Nephron (organoid): Measurements from ENCODE around the gene FAM110A.

Experiments
- H3K27ac Mint-ChIP-seq, 3 experiments: 2 replicates each; pipeline ENCODE4 v1.8.0; 2020; ENCODE audit warnings: mixed read lengths in 3 of 3, mild to moderate bottlenecking in 2 of 3, moderate library complexity in 1 of 3
- H3K27me3 Mint-ChIP-seq: 2 replicates; pipeline ENCODE4 v1.8.0; 2021; ENCODE audit warnings: low read depth, mild to moderate bottlenecking, moderate library complexity, mixed read lengths
- H3K36me3 Mint-ChIP-seq: 2 replicates; pipeline ENCODE4 v1.8.0; 2020; ENCODE audit warnings: low read depth, mixed read lengths
- H3K4me1 Mint-ChIP-seq: 2 replicates; pipeline ENCODE4 v1.8.0; 2020; ENCODE audit warnings: mixed read lengths
- H3K4me3 Mint-ChIP-seq, 3 experiments: 2 replicates each; pipeline ENCODE4 v1.8.0; 2020; ENCODE audit warnings: mild to moderate bottlenecking in 3 of 3, mixed read lengths in 3 of 3, moderate library complexity in 2 of 3
- H3K9me3 Mint-ChIP-seq: 2 replicates; pipeline ENCODE4 v1.8.0; 2020; ENCODE audit warnings: mixed read lengths
- TF ChIP-seq, protein P1 (sequence below), 3 experiments: fragments of 200-600 bp; sonication (generic); IDR thresholded peaks; one replicate each; pipeline ENCODE4 v1.5.0; 2021; ENCODE audit warnings: antibody characterized with exemption in 3 of 3; ENCODE audit not compliant: unreplicated experiment in 3 of 3

FAM110A gene

GRCh38 chr20:875115-875514, 41.6 kb downstream of the FAM110A start:
- TF ChIP-seq, protein P1, sequence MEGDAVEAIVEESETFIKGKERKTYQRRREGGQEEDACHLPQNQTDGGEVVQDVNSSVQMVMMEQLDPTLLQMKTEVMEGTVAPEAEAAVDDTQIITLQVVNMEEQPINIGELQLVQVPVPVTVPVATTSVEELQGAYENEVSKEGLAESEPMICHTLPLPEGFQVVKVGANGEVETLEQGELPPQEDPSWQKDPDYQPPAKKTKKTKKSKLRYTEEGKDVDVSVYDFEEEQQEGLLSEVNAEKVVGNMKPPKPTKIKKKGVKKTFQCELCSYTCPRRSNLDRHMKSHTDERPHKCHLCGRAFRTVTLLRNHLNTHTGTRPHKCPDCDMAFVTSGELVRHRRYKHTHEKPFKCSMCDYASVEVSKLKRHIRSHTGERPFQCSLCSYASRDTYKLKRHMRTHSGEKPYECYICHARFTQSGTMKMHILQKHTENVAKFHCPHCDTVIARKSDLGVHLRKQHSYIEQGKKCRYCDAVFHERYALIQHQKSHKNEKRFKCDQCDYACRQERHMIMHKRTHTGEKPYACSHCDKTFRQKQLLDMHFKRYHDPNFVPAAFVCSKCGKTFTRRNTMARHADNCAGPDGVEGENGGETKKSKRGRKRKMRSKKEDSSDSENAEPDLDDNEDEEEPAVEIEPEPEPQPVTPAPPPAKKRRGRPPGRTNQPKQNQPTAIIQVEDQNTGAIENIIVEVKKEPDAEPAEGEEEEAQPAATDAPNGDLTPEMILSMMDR (IDR thresholded peaks at IDR 0.05; ENCODE audit: unreplicated experiment in 3 of 3), result no peak
- Mint-ChIP-seq H3K36me3 (no peaks in the 10 kb centered on the region), H3K4me3 (no peak overlapping the region), H3K9me3 (no peaks in the 10 kb centered on the region), H3K4me1 (no peaks in the 10 kb centered on the region), H3K27ac (no peak overlapping the region), H3K27me3 (peaks cover 21% of the 10 kb centered on the region)

GRCh38 chr20:877814-878213, 44.3 kb downstream of the FAM110A start:
- Mint-ChIP-seq H3K9me3 (no peaks in the 10 kb centered on the region), H3K36me3 (no peaks in the 10 kb centered on the region), H3K4me3 (no peak overlapping the region), H3K4me1 (no peaks in the 10 kb centered on the region), H3K27me3 (peaks cover 30% of the 10 kb centered on the region), H3K27ac (no peak overlapping the region)
- TF ChIP-seq, protein P1 (IDR thresholded peaks at IDR 0.05; ENCODE audit: unreplicated experiment in 3 of 3), result no peak

- no peaks in the 10 kb centered on the region for H3K36me3 Mint-ChIP-seq
Measured at GRCh38 chr20:878511-879307, 45.2 kb downstream of the FAM110A start.

GRCh38 chr20:879626-880025, 46.1 kb downstream of the FAM110A start:
- Mint-ChIP-seq H3K4me1 (no peaks in the 10 kb centered on the region), H3K4me3 (no peak overlapping the region), H3K36me3 (no peaks in the 10 kb centered on the region), H3K27ac (no peak overlapping the region), H3K27me3 (peaks cover 41% of the 10 kb centered on the region), H3K9me3 (no peaks in the 10 kb centered on the region)
- TF ChIP-seq, protein P1 (IDR thresholded peaks at IDR 0.05; ENCODE audit: unreplicated experiment in 3 of 3), result no peak

More at GRCh38 chr20:878511-879307, 45.2 kb downstream of the FAM110A start:
- no peak overlapping the region for H3K4me3 Mint-ChIP-seq
- H3K4me1 Mint-ChIP-seq, result no peaks in the 10 kb centered on the region
- H3K27me3 Mint-ChIP-seq, result peaks cover 39% of the 10 kb centered on the region
- no peaks in the 10 kb centered on the region for H3K9me3 Mint-ChIP-seq
- TF ChIP-seq, protein P1 (IDR thresholded peaks at IDR 0.05; ENCODE audit: unreplicated experiment in 3 of 3), result no peak
- H3K27ac Mint-ChIP-seq, result no peak overlapping the region

GRCh38 chr20:881051-881782, 47.7 kb downstream of the FAM110A start:
- Mint-ChIP-seq H3K4me1 (no peaks in the 10 kb centered on the region), H3K4me3 (no peak overlapping the region), H3K9me3 (no peaks in the 10 kb centered on the region), H3K36me3 (no peaks in the 10 kb centered on the region), H3K27me3 (peaks cover 57% of the 10 kb centered on the region), H3K27ac (no peak overlapping the region)
- TF ChIP-seq, protein P1 (IDR thresholded peaks at IDR 0.05; ENCODE audit: unreplicated experiment in 3 of 3), result no peak
